NCI-H1417 (cell line): ENCODE measurements around the gene PCYT2.
"Not testable (repeated sequence)": the region's sequence is repeated elsewhere in the genome, so short reads cannot be mapped to it uniquely, and the experiment has no call there.

ENCODE experiments used
- DNase-seq, 3 experiments: peaks; one replicate each; lab custom pipeline; 2025; lab: John Stamatoyannopoulos, UW

Gene PCYT2

GRCh38 chr17:81911277-81911961 is at the start of gene PCYT2:
Gene PCYT2 (minus strand): TSS chr17:81911399. CDS start chr17:81911355, 44 bp downstream.
- peak; percentile 79 to 91 (median 91) for DNase-seq

GRCh38 chr17:81960130-81960958 is 49.1 kb upstream of the PCYT2 start:
- peak in 2 of 3 experiments; percentile 49 to 63 for DNase-seq

DNA sequence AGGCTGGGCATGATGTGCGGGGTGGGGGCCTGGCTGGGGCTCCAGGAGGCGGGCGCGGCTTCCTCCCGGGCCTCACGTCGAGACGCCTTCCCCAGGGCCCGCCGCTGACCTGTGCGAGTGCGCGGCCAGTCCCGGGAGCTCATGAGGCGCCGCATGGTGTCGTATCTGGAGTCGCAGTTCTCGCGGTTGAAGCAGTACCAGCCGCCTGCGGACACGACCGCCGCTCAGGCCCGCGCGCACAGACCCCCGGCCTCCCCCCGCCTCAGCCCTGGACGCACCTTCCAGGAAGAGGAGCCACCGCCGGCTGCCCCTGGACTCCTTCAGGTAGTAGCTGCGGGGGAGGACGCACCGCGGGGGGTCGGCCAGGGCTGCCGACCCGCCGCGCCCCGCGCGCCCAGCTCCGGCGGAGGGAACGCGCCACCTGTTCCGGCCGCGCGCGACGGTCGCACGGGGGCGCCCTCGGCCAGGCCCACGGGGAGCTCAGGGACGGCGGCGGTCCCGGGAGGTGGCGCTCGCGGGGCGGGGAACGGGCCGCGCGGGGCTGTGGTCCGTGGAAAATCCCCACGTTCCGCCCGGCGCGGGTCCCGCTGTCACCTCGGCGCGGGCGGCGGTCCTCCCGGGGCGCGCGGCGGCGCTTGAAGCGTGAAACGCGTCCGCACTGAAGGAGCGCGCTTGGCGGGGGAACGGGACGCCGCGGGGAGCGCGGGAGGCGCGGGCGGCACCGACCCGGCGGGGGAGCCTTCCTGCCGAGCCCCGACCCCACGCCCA is 48.3 kb upstream of the PCYT2 start:
- peak; percentile 45 to 77 (median 75) for DNase-seq

GRCh38 chr17:81958633-81959342 is 47.6 kb upstream of the PCYT2 start:
- DNase-seq = no peak

DNA sequence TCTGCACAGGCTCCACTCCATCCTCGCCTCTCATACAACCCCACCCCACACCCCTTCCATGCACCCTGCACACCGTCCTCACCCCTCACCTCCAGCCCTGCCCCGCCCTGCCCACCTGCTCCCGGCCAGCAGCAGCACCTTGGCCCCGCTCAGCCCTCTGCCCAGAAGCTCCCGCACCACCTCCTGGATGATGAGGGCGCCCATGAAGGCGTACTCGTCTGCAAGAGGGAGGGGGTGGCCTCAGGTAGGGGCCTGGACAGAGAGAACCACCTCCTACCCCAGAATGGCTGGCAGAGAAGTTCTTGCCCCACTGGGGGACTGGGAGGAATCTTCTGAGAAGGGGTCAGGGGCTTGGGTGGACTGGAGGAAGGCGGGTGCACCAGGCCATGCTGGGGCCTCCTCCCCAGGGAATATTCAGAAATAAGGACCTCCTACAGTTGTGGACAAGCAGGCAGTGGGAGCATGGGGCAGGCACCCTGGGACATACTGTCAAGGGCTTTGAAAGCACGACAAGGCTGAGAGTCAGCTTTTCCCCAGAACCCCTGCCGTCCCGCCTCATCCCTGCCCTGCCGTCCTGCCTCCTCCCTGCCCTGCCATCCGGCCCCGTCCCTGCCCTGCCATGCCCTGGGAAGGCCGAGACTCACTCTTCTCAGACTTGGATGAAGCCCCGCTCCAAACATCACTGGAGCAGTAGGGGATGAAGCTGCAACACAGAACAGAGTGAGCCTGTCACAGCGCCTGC is 46.7 kb upstream of the PCYT2 start:
- no peak for DNase-seq

DNA sequence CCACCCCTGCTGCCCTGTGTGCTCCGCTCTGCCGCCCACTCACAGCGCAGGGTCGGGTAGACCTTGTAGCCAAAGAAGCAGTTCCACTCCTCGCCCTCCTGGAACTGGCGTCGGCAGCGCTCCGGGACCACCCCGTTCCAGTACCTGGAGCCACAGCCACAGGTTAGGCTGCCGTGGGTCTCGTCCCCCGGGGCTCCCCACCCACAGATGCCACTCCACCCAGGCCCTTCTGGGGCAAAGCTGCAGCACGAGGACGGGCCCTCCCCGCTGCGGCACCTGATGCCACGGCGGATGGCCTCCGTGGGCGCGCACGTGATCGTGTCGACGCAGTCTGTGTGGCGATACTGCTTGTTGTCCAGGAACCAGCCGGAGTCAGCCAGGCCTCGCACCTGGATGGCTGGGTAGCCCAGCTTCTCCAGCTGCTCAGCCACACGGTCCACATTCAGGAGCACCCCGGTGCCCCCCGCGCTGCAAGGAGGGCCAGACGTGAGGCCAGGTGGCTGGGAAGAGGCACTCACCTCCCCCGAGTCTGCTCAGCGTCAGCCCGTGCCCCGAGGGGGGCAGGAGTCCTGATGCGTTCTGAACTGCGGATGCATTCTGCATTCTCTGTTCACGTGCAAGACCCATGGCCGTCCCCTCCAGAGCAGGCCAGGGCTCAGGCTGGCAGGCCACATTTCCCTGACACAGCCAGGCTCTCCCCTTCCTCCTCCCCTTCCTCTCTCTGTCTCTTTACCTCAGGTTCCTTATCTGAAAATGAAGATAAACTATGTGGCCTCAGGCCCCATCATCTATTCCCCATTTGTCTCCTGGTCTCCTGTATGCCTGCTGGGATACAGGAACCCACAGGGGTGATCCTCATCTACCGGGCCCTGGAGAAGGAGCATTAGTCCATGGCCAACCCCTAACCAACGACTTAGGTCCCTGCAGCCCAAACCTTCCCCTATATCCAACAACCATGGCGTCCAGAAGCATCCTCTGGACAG is 45.7 kb upstream of the PCYT2 start:
- DNase-seq = no peak

DNA sequence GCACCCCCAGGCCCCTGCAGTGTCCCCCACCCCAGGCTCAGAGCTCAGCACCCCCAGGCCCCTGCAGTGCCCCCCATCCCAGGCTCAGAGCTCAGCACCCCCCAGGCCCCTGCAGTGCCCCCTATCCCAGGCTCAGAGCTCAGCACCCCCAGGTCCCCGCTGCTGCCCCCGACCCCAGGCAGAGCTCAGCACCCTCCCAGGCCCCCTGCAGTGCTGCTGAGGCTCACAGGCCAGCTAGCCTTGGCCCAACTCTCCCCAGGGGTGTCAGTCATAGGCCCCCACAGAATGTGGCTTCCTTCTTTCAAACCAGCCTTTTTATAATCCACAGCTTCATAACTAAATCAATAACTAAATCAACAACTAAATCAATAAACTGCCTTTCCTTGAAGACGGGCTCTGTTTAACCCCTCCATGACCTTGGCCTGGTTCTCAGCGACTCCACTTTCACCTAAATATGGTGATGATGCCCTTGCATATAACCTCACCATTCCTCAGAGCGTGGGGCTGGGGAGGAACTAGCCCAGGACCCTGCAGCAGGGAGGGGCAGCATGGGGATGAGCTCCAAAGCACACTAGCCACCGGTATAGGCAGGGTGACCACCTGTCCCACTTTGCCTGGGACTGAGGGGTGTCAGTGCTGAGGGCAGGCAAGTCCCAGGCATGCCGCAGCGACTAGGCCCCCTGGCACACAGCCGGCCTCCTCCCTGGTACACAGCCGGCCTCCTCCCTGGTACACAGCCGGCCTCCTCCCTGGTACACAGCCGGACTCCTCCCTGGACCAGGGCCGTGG is 44.8 kb upstream of the PCYT2 start:
- DNase-seq = no peak

DNA sequence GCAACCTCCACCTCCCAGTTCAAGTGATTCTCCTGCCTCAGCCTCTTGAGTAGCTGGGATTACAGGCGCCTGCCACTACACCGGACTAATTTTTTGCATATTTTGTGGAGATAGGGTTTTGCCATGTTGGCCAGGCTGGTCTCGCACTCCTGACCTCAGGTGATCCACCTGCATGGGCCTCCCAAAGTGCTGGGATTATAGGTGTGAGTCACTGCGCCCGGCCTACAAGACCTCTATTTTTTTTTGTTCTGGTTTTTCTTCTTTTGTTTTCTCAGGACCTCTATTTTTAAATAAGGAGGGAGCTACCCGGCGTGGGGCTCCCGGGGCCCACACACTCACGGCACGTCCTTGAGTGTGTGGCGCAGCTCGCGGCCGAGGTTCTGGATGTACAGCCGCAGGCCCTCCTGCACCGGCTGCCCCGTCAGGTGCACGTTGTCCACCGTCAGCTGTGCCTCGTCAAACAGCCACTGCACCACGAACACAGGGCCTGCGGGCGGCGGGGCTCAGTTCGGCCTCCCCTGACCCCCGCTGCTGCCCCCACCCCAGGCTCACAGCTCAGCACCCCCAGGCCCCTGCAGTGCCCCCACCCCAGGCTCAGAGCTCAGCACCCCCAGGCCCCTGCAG is 44.0 kb upstream of the PCYT2 start:
- DNase-seq = no peak

- no peak for DNase-seq
These were observed 43.2 kb upstream of the PCYT2 start for GRCh38 chr17:81954131-81955057.

- DNase-seq = not testable (repeated sequence)
These were observed 42.2 kb upstream of the PCYT2 start for GRCh38 chr17:81953443-81953842.

GRCh38 chr17:81952792-81953228 is 41.6 kb upstream of the PCYT2 start:
- DNase-seq = no peak

DNA sequence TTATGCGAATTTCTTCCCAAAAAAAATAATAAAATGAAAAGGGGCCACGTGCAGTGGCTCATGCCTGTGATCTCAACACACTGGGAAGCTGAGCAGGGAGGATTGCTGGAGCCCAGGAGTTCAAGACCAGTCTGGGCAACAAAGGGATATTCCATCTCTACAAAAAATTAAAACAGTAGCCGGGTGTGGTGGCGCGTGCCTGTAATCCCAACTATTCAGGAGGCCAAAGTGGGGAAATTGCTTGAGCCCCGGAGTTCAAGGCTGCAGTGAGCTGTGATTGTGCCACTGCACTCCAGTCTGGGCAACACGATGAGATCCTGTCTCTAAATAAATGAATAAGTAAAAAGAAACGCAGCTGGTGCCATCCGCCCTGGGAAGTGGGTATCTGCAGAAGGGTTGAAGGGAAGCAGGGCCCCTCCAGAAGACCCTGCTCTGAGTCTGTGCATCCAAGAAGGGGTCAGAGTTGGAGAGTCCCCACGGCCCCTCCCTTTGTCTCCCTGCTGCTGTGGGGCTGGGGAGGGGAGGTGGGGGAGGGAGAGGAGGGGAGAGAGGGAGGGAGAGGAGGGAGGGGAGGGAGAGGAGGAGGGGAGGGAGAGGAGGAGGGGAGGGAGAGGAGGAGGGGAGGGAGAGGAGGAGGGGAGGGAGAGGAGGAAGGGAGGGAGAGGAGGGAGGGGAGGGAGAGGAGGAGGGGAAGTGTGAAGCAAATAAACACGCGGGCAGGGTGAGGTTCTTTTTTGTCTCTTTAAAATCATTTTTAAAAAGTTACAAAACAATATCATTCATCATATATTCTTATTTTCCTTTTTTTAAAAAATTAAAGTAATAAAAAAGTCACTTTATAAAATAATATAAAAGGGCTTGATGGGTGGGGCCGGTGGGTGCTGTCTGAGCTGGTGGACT is 40.8 kb upstream of the PCYT2 start:
- no peak for DNase-seq

GRCh38 chr17:81950501-81950900 is 39.3 kb upstream of the PCYT2 start:
- DNase-seq = no peak

DNA sequence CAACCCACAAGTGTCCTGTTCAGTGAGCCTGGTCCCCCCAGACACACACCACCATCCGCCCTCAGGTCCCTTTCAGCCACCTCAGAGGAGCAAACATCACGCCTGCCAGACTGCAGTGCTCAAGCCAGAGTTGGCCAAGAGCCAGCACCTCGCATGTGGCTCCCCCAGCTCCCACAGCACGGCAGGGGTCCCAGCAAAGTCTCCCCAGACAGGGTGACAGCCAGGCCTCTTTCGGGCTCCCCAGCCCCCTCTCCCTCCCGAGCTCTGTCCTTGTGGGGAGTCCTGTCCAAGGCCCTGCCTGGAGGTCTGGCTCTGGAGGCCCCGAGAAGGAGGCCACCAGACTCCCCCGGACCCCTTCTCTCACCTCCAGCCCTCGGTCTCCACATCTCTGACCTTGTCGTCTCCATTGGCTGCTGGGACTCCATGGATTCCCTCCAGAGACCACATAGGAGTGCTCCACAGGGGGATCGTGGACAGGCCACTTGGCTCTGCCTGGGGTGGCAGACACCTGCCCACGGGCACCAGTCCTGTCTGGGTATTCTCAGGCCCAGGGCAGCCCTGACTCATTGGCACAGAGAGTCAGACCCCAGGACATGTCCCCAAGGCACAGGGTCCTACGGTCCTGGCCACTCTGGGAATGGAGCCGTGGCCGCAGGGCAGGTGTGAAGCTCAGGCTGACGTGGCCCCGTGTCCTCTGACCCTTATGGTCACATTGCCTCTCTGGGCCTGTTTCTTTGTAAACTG is 37.6 kb upstream of the PCYT2 start:
- DNase-seq = no peak

- DNase-seq = no peak
These were observed 36.0 kb upstream of the PCYT2 start, which contains the start of gene MYADML2 for GRCh38 chr17:81947189-81947588. Gene MYADML2 (minus strand): TSS chr17:81947233. CDS start chr17:81941741, 5,492 bp downstream.

DNA sequence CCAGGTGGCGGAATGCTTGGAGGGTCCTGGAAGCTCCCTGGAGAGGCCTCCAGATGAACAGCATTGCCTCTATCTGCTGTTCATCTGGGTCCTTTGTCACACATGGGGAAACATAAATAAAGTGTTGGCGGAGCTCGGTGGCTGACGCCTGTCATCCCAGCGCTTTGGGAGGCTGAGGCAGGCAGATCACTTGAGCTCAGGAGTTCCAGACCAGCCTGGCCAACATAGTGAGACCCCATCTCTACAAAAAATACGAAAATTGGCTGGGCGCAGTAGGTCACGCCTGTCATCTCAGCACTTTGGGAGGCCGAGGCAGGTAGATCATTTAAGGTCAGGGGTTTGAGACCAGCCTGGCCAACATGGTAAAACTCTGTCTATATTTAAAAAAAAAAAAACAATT is 33.7 kb upstream of the PCYT2 start:
- DNase-seq = no peak
